ENCODE measurements around the gene LYSMD2.

GRCh38 chr15:51718746-51719145, 18.7 kb downstream of the LYSMD2 start:
- TF ChIP-seq EZH2phosphoT487 (IDR thresholded peaks at IDR 0.05; ENCODE audit: insufficient read depth, low read depth) (no peak), EZH2 (IDR thresholded peaks at IDR 0.05; ENCODE audit: insufficient read depth, poor library complexity, severe bottlenecking) (no peak)
